ENCODE results near the gene ZHX3. TPM values are rescaled to one million over a fixed set of nuclear protein-coding genes. Genes with fewer than 3 reads are reported as not detected.

Gene ZHX3
- total and polyA plus RNA-seq, 2 of the 13 experiments (the other 11 are each of a cell fraction or from before 2014, with no cell fraction given) = 8.4 to 11.7 TPM

GRCh38 chr20:41316602-41317545 is 657 bp downstream of the ZHX3 start (continued):
- TF ChIP-seq ZNF740 (CRISPR knock-in tag; IDR thresholded peaks at IDR 0.05) (no peak; the same call in none of the 2 replicates), ZNF598 (CRISPR knock-in tag; IDR thresholded peaks at IDR 0.05; ENCODE audit: borderline replicate concordance) (no peak), ZNF547 (CRISPR knock-in tag; IDR thresholded peaks at IDR 0.05) (peak; percentile 56), ZNF362 (CRISPR knock-in tag; IDR thresholded peaks at IDR 0.05; ENCODE audit: borderline replicate concordance) (peak; percentile 40; the same call in 1 of the 2 replicates), ZNF180 (CRISPR knock-in tag; IDR thresholded peaks at IDR 0.05; ENCODE audit: borderline replicate concordance, low read depth) (0 out of 2 replicates have a peak, but pooled peaks have one; percentile 25), ELK4 (CRISPR knock-in tag; IDR thresholded peaks at IDR 0.05; ENCODE audit: borderline replicate concordance) (no peak), HDAC2 (CRISPR knock-in tag; IDR thresholded peaks at IDR 0.05) (peak; percentile 58; the same call in 1 of the 2 replicates), AGO1 (IDR thresholded peaks at IDR 0.05; ENCODE audit: low read depth, low read length, poor library complexity, severe bottlenecking) (no peak), ASH2L (IDR thresholded peaks at IDR 0.05; ENCODE audit: insufficient read length, low read depth, low read length) (peak; percentile 86), PCBP2 (optimal IDR thresholded peaks at IDR 0.05; ENCODE audit: low read depth, low read length, poor library complexity, severe bottlenecking) (no peak), MEIS2 (CRISPR knock-in tag; IDR thresholded peaks at IDR 0.05) (peak; percentile 19; the same call in 1 of the 2 replicates), NR2F6 (IDR thresholded peaks at IDR 0.05) (peak; percentile 76), NR2F6 (CRISPR knock-in tag; IDR thresholded peaks at IDR 0.05) (peak; percentile 82), CREBL2 (CRISPR knock-in tag; IDR thresholded peaks at IDR 0.05; ENCODE audit: borderline replicate concordance) (peak; percentile 12; the same call in 1 of the 2 replicates), ZSCAN25 (CRISPR knock-in tag; IDR thresholded peaks at IDR 0.05) (no peak), ZNF354B (CRISPR knock-in tag; IDR thresholded peaks at IDR 0.05) (no peak), ZNF33A (CRISPR knock-in tag; IDR thresholded peaks at IDR 0.05; ENCODE audit: borderline replicate concordance) (no peak), ETS1 (CRISPR knock-in tag; IDR thresholded peaks at IDR 0.05) (0 out of 2 replicates have a peak, but pooled peaks have one; percentile 49), ZNF414 (CRISPR knock-in tag; IDR thresholded peaks at IDR 0.05) (peak; percentile 78), PLRG1 (conservative IDR thresholded peaks at IDR 0.05) (no peak), ZNF879 (CRISPR knock-in tag; IDR thresholded peaks at IDR 0.05) (no peak), E2F1 (CRISPR knock-in tag; IDR thresholded peaks at IDR 0.05) (no peak), ZNF234 (CRISPR knock-in tag; conservative IDR thresholded peaks at IDR 0.05) (peak; percentile 90; the same call in 1 of the 2 replicates)
